Gastrocnemius medialis (tissue), 4 donors: Measurements from ENCODE around the gene GDI1. TPM values are rescaled to one million over a fixed set of nuclear protein-coding genes. Genes with fewer than 3 reads are reported as not detected.

Experiments
- ATAC-seq, 2 donors: fragments of 150-250 bp; one replicate each; pipeline ENCODE4 v1.9.1; 2016
- DNase-seq, 2 donors: peaks; one replicate each; pipeline ENCODE4 v3.0.0-alpha.2; 2019
- H3K27ac ChIP-seq, 4 donors: fragments of 200-600 bp; sonication (generic); 1 replicate in 1 of 4; 2 replicates in 3 of 4; pipeline ENCODE4 v1.5.1; 2016 to 2018; ENCODE audit warnings: mild to moderate bottlenecking in 2 of 4, moderate library complexity in 1 of 4
- H3K27me3 ChIP-seq, 3 donors: fragments of 200-600 bp; sonication (generic) in 2 of 3; 1 replicate in 1 of 3; 2 replicates in 2 of 3; pipeline versions ENCODE4 v1.5.1 to v1.6.0; 2016 to 2019; ENCODE audit warnings: mild to moderate bottlenecking in 1 of 3, moderate library complexity in 1 of 3
- H3K36me3 ChIP-seq, 2 donors: fragments of 200-600 bp; sonication (generic) in 1 of 2; one replicate each; pipeline ENCODE4 v1.5.1; 2017 to 2018
- H3K4me1 ChIP-seq, 2 donors: fragments of 200-600 bp; sonication (generic) in 1 of 2; one replicate each; pipeline ENCODE4 v1.5.1; 2016 to 2017; ENCODE audit warnings: mild to moderate bottlenecking in 2 of 2
- H3K4me3 ChIP-seq, 4 donors: fragments of 200-600 bp; sonication (generic) in 3 of 4; 1 replicate in 1 of 4; 2 replicates in 3 of 4; pipeline ENCODE4 v1.5.1; 2016 to 2019; ENCODE audit warnings: mild to moderate bottlenecking in 2 of 4
- H3K9me3 ChIP-seq, 3 donors: fragments of 200-600 bp; sonication (generic) in 2 of 3; 1 replicate in 1 of 3; 2 replicates in 2 of 3; pipeline ENCODE4 v1.5.1; 2016 to 2019
- CTCF ChIP-seq, 5 experiments: fragments of 450-650 bp in 3 of 5; fragments of 200-600 bp in 2 of 5; sonication (generic) in 2 of 5; IDR thresholded peaks in 4 of 5; conservative IDR thresholded peaks in 1 of 5; 1 replicate in 4 of 5; 2 replicates in 1 of 5; pipeline ENCODE4 v1.5.1; 2016 to 2019; ENCODE audit warnings: antibody characterized with exemption in 5 of 5, mild to moderate bottlenecking in 3 of 5, moderate library complexity in 3 of 5
- POLR2A ChIP-seq, 2 donors: fragments of 450-650 bp; IDR thresholded peaks; one replicate each; pipeline ENCODE4 v1.6.1; 2017; ENCODE audit warnings: antibody characterized with exemption in 2 of 2, mild to moderate bottlenecking in 2 of 2, moderate library complexity in 2 of 2
- in situ Hi-C, 4 donors: fragments of 200-750 bp; cut with MboI; loops; one replicate each; pipeline versions ENCODE4 v1.15.0 to v1.8.0; 2017; ENCODE audit warnings: low sequenced_read_pairs in 4 of 4
- intact Hi-C: fragments of 100-400 bp; cut with DNase I; formaldehyde crosslinking; loops from one replicate; pipeline ENCODE4 v1.15.1; 2023; ENCODE audit warnings: low total_unique reads
- total RNA-seq, 4 donors: library from RNA; depleted of rRNA; stranded (reverse); fragments of >200 nt; gene quantifications; one replicate each; pipeline versions ENCODE4 v1.1.0 to v1.2.3, GENCODE V29; 2016

Gene GDI1
- total RNA-seq, 4 donors from 2014 or later: 19.8 to 54.5 (median 39.0) TPM

DNA sequence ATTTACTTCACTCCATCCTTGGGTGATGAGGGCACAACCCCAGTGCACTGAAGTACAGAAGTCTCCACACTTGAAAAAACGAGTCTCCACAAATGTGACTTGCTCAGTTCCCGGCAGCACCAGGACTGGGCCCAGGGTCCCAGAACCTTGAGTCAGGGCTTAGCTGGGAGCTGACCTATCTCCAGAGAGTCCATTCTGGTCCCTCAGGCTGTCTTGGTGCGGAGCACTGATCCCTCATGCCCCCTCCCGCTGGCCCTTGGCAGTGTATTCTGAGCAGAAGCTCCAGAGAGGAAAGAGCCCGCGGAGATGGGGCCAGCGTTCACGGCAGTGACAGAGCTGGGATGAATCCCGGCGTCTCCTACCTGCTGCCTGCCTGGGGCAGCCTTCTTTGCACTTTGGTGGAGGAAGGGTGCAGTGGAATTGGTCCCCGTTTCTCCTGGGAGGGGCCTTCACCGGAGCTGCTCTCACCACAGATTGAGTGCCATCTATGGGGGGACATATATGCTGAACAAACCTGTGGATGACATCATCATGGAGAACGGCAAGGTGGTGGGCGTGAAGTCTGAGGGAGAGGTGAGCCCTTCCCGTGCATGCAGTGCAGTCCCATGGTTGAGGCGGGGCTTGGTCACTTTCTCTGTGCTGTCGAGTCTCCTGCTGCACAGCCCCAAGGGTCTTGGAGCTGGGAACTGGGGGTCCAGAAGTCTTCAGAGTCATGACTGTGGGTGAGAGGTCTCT is 3.8 kb downstream of the GDI1 start:
- H3K9me3 ChIP-seq: no peaks in the 10 kb centered on the region

DNA sequence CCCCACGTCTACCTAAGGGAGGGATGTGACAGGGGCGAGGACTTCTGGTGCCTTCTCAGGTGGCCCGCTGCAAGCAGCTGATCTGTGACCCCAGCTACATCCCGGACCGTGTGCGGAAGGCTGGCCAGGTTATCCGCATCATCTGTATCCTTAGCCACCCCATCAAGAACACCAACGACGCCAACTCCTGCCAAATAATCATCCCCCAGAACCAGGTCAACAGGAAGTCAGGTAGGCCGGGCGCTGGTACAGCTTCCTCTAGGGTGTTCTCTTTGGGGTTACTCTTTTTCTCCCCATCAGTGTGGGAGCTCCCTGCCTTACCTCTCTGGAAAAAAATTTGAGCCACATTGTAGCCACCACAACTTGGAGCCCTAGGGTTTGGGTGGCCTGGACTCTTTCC is 4.6 kb downstream of the GDI1 start:
- no peak overlapping the region for H3K4me3 ChIP-seq
- H3K9me3 ChIP-seq: no peaks in the 10 kb centered on the region
- no peak for TF ChIP-seq CTCF (IDR thresholded peaks at IDR 0.05 in 4 of 5, conservative IDR thresholded peaks at IDR 0.05 in 1 of 5)
- intact Hi-C loops: no loop called here
- H3K36me3 ChIP-seq: peaks cover 0 to 11% of the 10 kb centered on the region in 2 donors
- no peak overlapping the region for H3K27ac ChIP-seq
- no peaks in the 10 kb centered on the region for H3K27me3 ChIP-seq
- no peak for ATAC-seq
- DNase-seq: no peak
- H3K4me1 ChIP-seq: peaks cover 4 to 8% of the 10 kb centered on the region in 2 donors
- in situ Hi-C loops: no loop called here

More for the DNA sequence above, 3.8 kb downstream of the GDI1 start:
- DNase-seq (no peak), ATAC-seq (no peak)
- H3K36me3 ChIP-seq: peaks cover 0 to 11% of the 10 kb centered on the region in 2 donors
- no peak overlapping the region for H3K4me3 ChIP-seq
- H3K4me1 ChIP-seq: peaks cover 4 to 13% of the 10 kb centered on the region in 2 donors
- TF ChIP-seq CTCF (IDR thresholded peaks at IDR 0.05 in 4 of 5, conservative IDR thresholded peaks at IDR 0.05 in 1 of 5) (no peak), POLR2A (IDR thresholded peaks at IDR 0.05) (no peak)
- H3K27me3 ChIP-seq: no peaks in the 10 kb centered on the region
- no peak overlapping the region for H3K27ac ChIP-seq
- intact Hi-C loops (no loop called here), in situ Hi-C loops (no loop called here)

DNA sequence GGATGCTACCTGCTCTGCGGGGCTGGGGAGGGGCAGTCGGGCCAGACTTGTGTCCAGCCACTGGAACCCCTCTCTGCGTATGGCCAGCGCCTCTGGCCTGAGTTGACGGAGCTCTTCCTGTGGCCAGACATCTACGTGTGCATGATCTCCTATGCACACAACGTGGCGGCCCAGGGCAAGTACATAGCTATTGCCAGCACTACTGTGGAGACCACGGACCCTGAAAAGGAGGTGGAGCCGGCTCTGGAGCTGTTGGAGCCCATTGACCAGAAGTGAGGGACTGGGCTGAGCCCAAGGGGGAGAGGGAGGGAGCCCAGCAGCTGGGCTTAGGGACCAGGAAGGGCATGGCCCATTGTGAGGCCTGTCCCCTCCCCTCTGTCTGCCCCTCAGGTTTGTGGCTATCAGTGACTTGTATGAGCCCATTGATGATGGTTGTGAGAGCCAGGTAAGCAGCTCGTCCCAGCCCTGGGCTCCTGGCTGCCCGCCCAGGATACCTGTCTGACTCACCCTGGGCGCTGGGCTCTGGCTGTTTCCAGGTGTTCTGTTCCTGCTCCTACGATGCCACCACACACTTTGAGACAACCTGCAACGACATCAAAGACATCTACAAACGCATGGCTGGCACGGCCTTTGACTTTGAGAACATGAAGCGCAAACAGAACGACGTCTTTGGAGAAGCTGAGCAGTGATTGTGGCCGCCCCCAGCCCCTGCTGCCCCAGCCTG is 5.2 kb downstream of the GDI1 start:
- Histone ChIP-seq H3K36me3 (peaks cover 0 to 11% of the 10 kb centered on the region in 2 donors), H3K27me3 (no peaks in the 10 kb centered on the region)

GRCh38 chrX:154443479-154443910 is 6.5 kb downstream of the GDI1 start:
- in situ Hi-C loops (no loop called here), intact Hi-C loops (no loop called here)
- H3K36me3 ChIP-seq: peaks cover 0 to 14% of the 10 kb centered on the region in 2 donors
- H3K9me3 ChIP-seq: no peaks in the 10 kb centered on the region
- H3K27me3 ChIP-seq: no peaks in the 10 kb centered on the region
- peak overlapping the region; percentile 48 to 64 (median 55) for H3K4me3 ChIP-seq
- DNase-seq (peak in 1 of 2 donors; percentile 20), ATAC-seq (peak in 1 of 2 donors; percentile 24)
- peaks cover 4 to 8% of the 10 kb centered on the region in 2 donors for H3K4me1 ChIP-seq
- H3K27ac ChIP-seq: peak overlapping the region; percentile 83 to 94 (median 91)
- TF ChIP-seq POLR2A (IDR thresholded peaks at IDR 0.05): no peak
- TF ChIP-seq CTCF (IDR thresholded peaks at IDR 0.05 in 4 of 5, conservative IDR thresholded peaks at IDR 0.05 in 1 of 5): no peak

More for the DNA sequence above, 5.2 kb downstream of the GDI1 start:
- DNase-seq (no peak), ATAC-seq (no peak)
- no peak overlapping the region for H3K27ac ChIP-seq
- peaks cover 4 to 8% of the 10 kb centered on the region in 2 donors for H3K4me1 ChIP-seq
- in situ Hi-C loops: no loop called here
- H3K4me3 ChIP-seq: no peak overlapping the region
- H3K9me3 ChIP-seq: no peaks in the 10 kb centered on the region
- intact Hi-C loops: no loop called here
- TF ChIP-seq CTCF (IDR thresholded peaks at IDR 0.05 in 4 of 5, conservative IDR thresholded peaks at IDR 0.05 in 1 of 5) (no peak), POLR2A (IDR thresholded peaks at IDR 0.05) (no peak)
